Psoas muscle (tissue), 8 donors: ENCODE results near the gene COL5A1. TPM values are rescaled to one million over a fixed set of nuclear protein-coding genes. Genes with fewer than 3 reads are reported as not detected.
A peak's percentile ranks its signal among the peaks of the same experiment; 100 is the strongest.

Experiments
- ATAC-seq, 4 donors: fragments of 200-7000 bp; cut with Tn5 transposase; one replicate each; pipeline ENCODE4 v1.9.1; 2020; ENCODE audit warnings: moderate library complexity in 3 of 4, mild to moderate bottlenecking in 2 of 4
- DNase-seq, 2 donors: peaks; one replicate each; pipeline ENCODE4 v3.0.0-alpha.2; 2020
- H3K27ac ChIP-seq: fragments of 200-600 bp; one replicate; pipeline ENCODE4 v1.8.0; 2022
- H3K27me3 ChIP-seq, 3 donors: fragments of 200-600 bp in 1 of 3; one replicate each; pipeline versions ENCODE4 v1.6.1 to v1.8.0; 2013 to 2022; ENCODE audit warnings: low read length in 2 of 3, mild to moderate bottlenecking in 2 of 3, moderate library complexity in 1 of 3; ENCODE audit not compliant: insufficient read depth in 3 of 3
- H3K36me3 ChIP-seq, 2 donors: fragments of 200-600 bp in 1 of 2; one replicate each; pipeline versions ENCODE4 v1.6.1 to v1.8.0; 2013 to 2022; ENCODE audit warnings: low read depth in 1 of 2, mild to moderate bottlenecking in 1 of 2, moderate library complexity in 1 of 2; ENCODE audit not compliant: insufficient read depth in 1 of 2
- H3K4me1 ChIP-seq: fragments of 200-600 bp; one replicate; pipeline ENCODE4 v1.8.0; 2022
- H3K4me3 ChIP-seq: fragments of 200-600 bp; one replicate; pipeline ENCODE4 v1.8.0; 2022; ENCODE audit warnings: mild to moderate bottlenecking
- H3K9me3 ChIP-seq: fragments of 200-600 bp; one replicate; pipeline ENCODE4 v1.8.0; 2022
- CTCF ChIP-seq: fragments of 200-600 bp; IDR thresholded peaks from one replicate; pipeline ENCODE4 v1.8.0; 2022; ENCODE audit warnings: antibody characterized with exemption
- WGBS, 3 donors: extraction: QIAGEN DNeasy Blood & Tissue Kit; methylation state at CpG; one replicate each; pipeline versions ENCODE4 v1.1.6 to v1.1.7; 2013; 5-methylcytosine and 5-hydroxymethylcytosine counted together
- intact Hi-C, 2 donors: fragments of 100-400 bp; cut with DNase I; formaldehyde crosslinking; loops; one replicate each; pipeline versions ENCODE4 v1.11.0 to v1.14.2; 2022
- long read RNA-seq, 2 donors: library from polyadenylated mRNA; unstranded; transcript quantifications; one replicate each; pipeline ENCODE4 v2.0.0, GENCODE V29; 2021
- polyA plus RNA-seq, 3 donors: library from polyadenylated mRNA; stranded (reverse); fragments of 200-250 nt; gene quantifications; one replicate each; pipeline ENCODE4 v1.2.3, GENCODE V29; 2013
- total RNA-seq, 4 donors: library from RNA; stranded (reverse); fragmentation: NEBNext Ultra II Directional in 2 of 4; extraction: Animal tissue kit (Norgen Biotek cat#: 25700) in 2 of 4; gene quantifications; one replicate each; pipeline versions ENCODE4 v1.2.1 to v1.2.4, GENCODE V29; 2021 to 2023
- donor health status: healthy with polysubstance abuse.
- donor health status: DM: no; HTN: no; CAD: no; lungs with moderate emphysema.
- donor health status: Bipolar disorder and iron deficiency.
- donor health status: healthy.
- donor health status: DM: yes; HTN: yes; CAD: no.
- donor health status: DM: no; HTN: no; CAD: no.
- donor health status: DM: no; HTN: no; CAD: no.
- donor health status: DM: yes; HTN: yes; CAD: no.

COL5A1 gene
- total RNA-seq (10 to 100 TPM in 1 of 4 donors, 1 to 10 TPM in 3; 3.4 to 11.3 (median 4.7) TPM), polyA plus RNA-seq (1 to 10 TPM; 1.7 to 2.8 (median 2.6) TPM)
- long read RNA-seq, donor 1, partial matches to known transcripts, result 6 of 6 reads
- long read RNA-seq, donor 1, other reads (novel, unspliced or antisense), result 0 of 6 reads
- long read RNA-seq, donor 2, partial matches to known transcripts, result 0 of 1 reads
- long read RNA-seq, donor 2, other reads (novel, unspliced or antisense), result 1 of 1 reads

DNA sequence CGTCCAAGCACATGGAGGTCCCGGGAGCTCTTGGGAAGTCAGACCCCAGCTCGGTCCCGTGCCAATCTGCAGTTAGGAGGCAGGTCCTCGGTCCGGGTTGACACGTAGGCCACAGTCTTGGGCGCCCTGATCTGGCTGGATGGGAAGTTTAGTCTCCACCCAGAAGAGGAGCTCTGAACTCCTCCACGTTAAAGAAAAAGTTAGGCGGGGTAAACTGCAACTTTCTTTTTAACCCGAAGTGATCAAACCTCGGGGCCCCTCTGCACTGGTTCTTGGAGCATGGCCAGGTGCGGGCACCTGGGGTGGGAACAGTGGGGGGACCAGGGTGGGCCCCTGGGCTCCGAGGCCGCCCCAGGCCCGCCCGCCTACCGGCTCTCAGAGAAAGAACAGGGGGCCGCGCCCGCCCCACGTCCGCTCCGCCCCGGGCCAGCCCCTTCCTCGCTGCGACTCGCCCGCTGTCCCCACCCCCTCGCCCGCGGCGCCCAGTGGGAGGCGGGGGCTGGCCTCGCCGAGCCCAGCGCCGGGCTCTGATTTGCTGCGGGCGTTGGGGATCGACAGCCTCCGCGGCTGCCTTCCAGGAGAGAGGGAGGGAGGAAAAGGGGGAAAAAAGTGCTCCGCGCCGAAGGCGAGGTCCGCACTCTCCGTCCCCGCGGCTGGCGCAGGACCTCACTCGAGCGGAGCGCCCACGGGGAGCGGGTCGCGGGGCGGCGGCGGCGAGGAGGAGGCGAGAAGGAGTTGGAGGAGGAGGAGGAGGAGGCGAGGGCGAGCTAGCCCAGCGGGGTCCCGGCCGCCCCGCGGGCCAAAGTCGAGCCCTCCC is at the start of gene COL5A1:
TSS of gene COL5A1 (plus strand) at position 631 of the 817 bp plus-strand sequence. CDS start 385 bp downstream, outside the sequence.
- Histone ChIP-seq H3K27me3 (peaks cover 0 to 67% (median 15%) of the 10 kb centered on the region in 3 donors), H3K4me1 (no peaks in the 10 kb centered on the region), H3K27ac (peak within 1 kb of the TSS; percentile 25), H3K9me3 (no peaks in the 10 kb centered on the region), H3K36me3 (no peaks in the 10 kb centered on the region), H3K4me3 (peak within 1 kb of the TSS; percentile 64)
- TF ChIP-seq CTCF, result peak; percentile 15
- WGBS, 3 donors, result 1 to 2% (median 1%) methylated on average over 38 to 72 of the region's 72 CpGs
- intact Hi-C loops, result loop anchor here in 1 of 2 donors (10.0 kb wide), 1 partner anchor 187 kb away; no protein-coding TSS in a partner anchor
- DNase-seq (peak; percentile 91 to 92), ATAC-seq (peak; percentile 68 to 85 (median 80))

- H3K27me3 ChIP-seq, result peaks cover 0 to 28% (median 5%) of the 10 kb centered on the region in 3 donors
- no peaks in the 10 kb centered on the region for H3K4me1 ChIP-seq
- H3K9me3 ChIP-seq, result no peaks in the 10 kb centered on the region
- H3K4me3 ChIP-seq, result no peak overlapping the region
- peak; percentile 48 to 88 (median 78) for ATAC-seq
- peak overlapping the region; percentile 16 for H3K27ac ChIP-seq
- DNase-seq, result peak; percentile 74 to 87
- intact Hi-C loops, result no loop called here
- TF ChIP-seq CTCF, result no peak
- WGBS, 3 donors, result 49 to 54% (median 54%) methylated on average over 33 to 34 of the region's 34 CpGs
- no peaks in the 10 kb centered on the region for H3K36me3 ChIP-seq
Observed at GRCh38 chr9:134592018-134592818, 49.4 kb upstream of the COL5A1 start.

GRCh38 chr9:134592819-134593200 is 48.8 kb upstream of the COL5A1 start:
- WGBS, 3 donors, result 61 to 77% (median 73%) methylated on average over 7 to 9 of the region's 9 CpGs
- Histone ChIP-seq H3K36me3 (no peaks in the 10 kb centered on the region), H3K9me3 (no peaks in the 10 kb centered on the region), H3K4me3 (no peak overlapping the region), H3K27ac (no peak overlapping the region), H3K4me1 (no peaks in the 10 kb centered on the region), H3K27me3 (peaks cover 0 to 33% (median 7%) of the 10 kb centered on the region in 3 donors)
- TF ChIP-seq CTCF, result no peak
- ATAC-seq (no peak), DNase-seq (no peak)
- intact Hi-C loops, result no loop called here

GRCh38 chr9:134593286-134594077 is 48.1 kb upstream of the COL5A1 start:
- H3K27ac ChIP-seq, result no peak overlapping the region
- ATAC-seq (no peak), DNase-seq (no peak)
- H3K36me3 ChIP-seq, result no peaks in the 10 kb centered on the region
- H3K4me1 ChIP-seq, result no peaks in the 10 kb centered on the region
- H3K9me3 ChIP-seq, result no peaks in the 10 kb centered on the region
- intact Hi-C loops, result no loop called here
- no peak overlapping the region for H3K4me3 ChIP-seq
- no peak for TF ChIP-seq CTCF
- 86 to 89% (median 87%) methylated on average over 25 of the region's 25 CpGs for WGBS, 3 donors
- peaks cover 0 to 40% (median 7%) of the 10 kb centered on the region in 3 donors for H3K27me3 ChIP-seq
